ENCODE measurements around the gene TP53BP1.

TP53BP1 gene

DNA sequence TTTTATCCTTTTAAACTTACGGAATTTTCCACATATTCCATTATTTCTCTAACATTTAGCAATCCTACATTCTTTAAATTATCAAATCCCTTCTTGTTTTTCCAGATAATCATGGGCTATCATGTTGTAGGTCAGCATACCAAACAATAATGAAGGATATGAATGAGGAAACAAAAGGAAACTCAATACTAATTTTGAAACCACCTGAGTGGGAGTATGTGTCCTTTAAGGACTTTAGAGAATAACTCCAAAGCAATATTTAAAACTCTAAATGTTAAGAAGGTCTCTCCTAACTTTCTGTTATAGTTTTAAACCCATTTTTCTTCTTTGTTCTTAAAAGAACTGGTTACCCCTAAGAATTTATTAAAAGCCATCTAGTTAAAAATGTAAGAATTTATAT is 43.0 kb downstream of the TP53BP1 start:
- TF ChIP-seq PATZ1 (CRISPR knock-in tag; IDR thresholded peaks at IDR 0.05; ENCODE audit: borderline replicate concordance) (no peak), SNAI2 (CRISPR knock-in tag; IDR thresholded peaks at IDR 0.05) (no peak), ESRRG (CRISPR knock-in tag; IDR thresholded peaks at IDR 0.05) (no peak), CSDC2 (CRISPR knock-in tag; IDR thresholded peaks at IDR 0.05) (no peak), RARB (CRISPR knock-in tag; IDR thresholded peaks at IDR 0.05) (no peak), PPARA (CRISPR knock-in tag; IDR thresholded peaks at IDR 0.05; ENCODE audit: borderline replicate concordance) (no peak), GLIS3 (CRISPR knock-in tag; IDR thresholded peaks at IDR 0.05) (no peak), BACH2 (CRISPR knock-in tag; IDR thresholded peaks at IDR 0.05; ENCODE audit: borderline replicate concordance) (no peak), ZC3H10 (CRISPR knock-in tag; IDR thresholded peaks at IDR 0.05) (no peak), ZFP30 (CRISPR knock-in tag; IDR thresholded peaks at IDR 0.05) (no peak), ZFP3 (CRISPR knock-in tag; IDR thresholded peaks at IDR 0.05) (no peak), ZNF8 (CRISPR knock-in tag; IDR thresholded peaks at IDR 0.05) (no peak), ZNF70 (CRISPR knock-in tag; IDR thresholded peaks at IDR 0.05) (no peak), CSRNP3 (CRISPR knock-in tag; IDR thresholded peaks at IDR 0.05) (no peak), TCF4 (CRISPR knock-in tag; IDR thresholded peaks at IDR 0.05; ENCODE audit: borderline replicate concordance) (no peak), ISL1 (CRISPR knock-in tag; IDR thresholded peaks at IDR 0.05) (no peak), OSR1 (CRISPR knock-in tag; IDR thresholded peaks at IDR 0.05) (no peak), ZNF565 (CRISPR knock-in tag; conservative IDR thresholded peaks at IDR 0.05; ENCODE audit: low read depth) (no peak)
- TF ChIP-seq, protein P1, sequence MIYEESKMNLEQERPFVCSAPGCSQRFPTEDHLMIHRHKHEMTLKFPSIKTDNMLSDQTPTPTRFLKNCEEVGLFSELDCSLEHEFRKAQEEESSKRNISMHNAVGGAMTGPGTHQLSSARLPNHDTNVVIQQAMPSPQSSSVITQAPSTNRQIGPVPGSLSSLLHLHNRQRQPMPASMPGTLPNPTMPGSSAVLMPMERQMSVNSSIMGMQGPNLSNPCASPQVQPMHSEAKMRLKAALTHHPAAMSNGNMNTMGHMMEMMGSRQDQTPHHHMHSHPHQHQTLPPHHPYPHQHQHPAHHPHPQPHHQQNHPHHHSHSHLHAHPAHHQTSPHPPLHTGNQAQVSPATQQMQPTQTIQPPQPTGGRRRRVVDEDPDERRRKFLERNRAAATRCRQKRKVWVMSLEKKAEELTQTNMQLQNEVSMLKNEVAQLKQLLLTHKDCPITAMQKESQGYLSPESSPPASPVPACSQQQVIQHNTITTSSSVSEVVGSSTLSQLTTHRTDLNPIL (CRISPR knock-in tag; IDR thresholded peaks at IDR 0.05; ENCODE audit: low read depth): no peak
- TF ChIP-seq, protein P2, sequence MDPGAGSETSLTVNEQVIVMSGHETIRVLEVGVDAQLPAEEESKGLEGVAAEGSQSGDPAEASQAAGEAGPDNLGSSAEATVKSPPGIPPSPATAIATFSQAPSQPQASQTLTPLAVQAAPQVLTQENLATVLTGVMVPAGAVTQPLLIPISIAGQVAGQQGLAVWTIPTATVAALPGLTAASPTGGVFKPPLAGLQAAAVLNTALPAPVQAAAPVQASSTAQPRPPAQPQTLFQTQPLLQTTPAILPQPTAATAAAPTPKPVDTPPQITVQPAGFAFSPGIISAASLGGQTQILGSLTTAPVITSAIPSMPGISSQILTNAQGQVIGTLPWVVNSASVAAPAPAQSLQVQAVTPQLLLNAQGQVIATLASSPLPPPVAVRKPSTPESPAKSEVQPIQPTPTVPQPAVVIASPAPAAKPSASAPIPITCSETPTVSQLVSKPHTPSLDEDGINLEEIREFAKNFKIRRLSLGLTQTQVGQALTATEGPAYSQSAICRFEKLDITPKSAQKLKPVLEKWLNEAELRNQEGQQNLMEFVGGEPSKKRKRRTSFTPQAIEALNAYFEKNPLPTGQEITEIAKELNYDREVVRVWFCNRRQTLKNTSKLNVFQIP (CRISPR knock-in tag; IDR thresholded peaks at IDR 0.05; ENCODE audit: borderline replicate concordance, low read depth): no peak
- ATAC-seq: no peak

GRCh38 chr15:43446344-43446743 is 46.6 kb downstream of the TP53BP1 start:
- no peak for ATAC-seq
- no peak for TF ChIP-seq RARB (CRISPR knock-in tag; IDR thresholded peaks at IDR 0.05)
- no peak for TF ChIP-seq ESRRG (CRISPR knock-in tag; IDR thresholded peaks at IDR 0.05)
- TF ChIP-seq, protein P1 (CRISPR knock-in tag; IDR thresholded peaks at IDR 0.05; ENCODE audit: low read depth): no peak
- TF ChIP-seq CSDC2 (CRISPR knock-in tag; IDR thresholded peaks at IDR 0.05): no peak
- TF ChIP-seq OSR1 (CRISPR knock-in tag; IDR thresholded peaks at IDR 0.05): no peak
- TF ChIP-seq, protein P2 (CRISPR knock-in tag; IDR thresholded peaks at IDR 0.05; ENCODE audit: borderline replicate concordance, low read depth): no peak
- TF ChIP-seq BACH2 (CRISPR knock-in tag; IDR thresholded peaks at IDR 0.05; ENCODE audit: borderline replicate concordance): no peak
- TF ChIP-seq ISL1 (CRISPR knock-in tag; IDR thresholded peaks at IDR 0.05): no peak
- no peak for TF ChIP-seq TCF4 (CRISPR knock-in tag; IDR thresholded peaks at IDR 0.05; ENCODE audit: borderline replicate concordance)
- no peak for TF ChIP-seq ZNF70 (CRISPR knock-in tag; IDR thresholded peaks at IDR 0.05)

DNA sequence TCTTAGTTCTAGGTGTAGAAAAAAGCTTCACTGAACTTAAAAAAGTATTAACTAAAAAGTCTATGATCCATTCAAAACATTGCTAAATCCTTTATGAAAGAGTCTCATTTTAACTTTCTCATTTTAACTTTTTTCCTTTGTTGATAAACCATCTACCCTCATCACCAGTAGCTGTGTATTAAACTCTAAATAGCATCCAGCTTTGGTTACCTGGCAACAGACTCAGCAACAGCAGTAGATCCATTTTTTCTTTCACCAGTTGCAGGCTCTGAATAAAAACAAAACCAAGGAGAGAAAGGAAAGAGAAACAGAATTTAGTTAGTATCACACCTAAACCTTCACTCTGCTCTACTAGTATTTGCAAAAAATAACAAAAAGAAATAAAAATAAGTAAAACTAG is 51.6 kb downstream of the TP53BP1 start:
- peak; percentile 51 for ATAC-seq
- TF ChIP-seq TOX (CRISPR knock-in tag; IDR thresholded peaks at IDR 0.05; ENCODE audit: borderline replicate concordance) (no peak), CSDC2 (CRISPR knock-in tag; IDR thresholded peaks at IDR 0.05) (no peak), ISL1 (CRISPR knock-in tag; IDR thresholded peaks at IDR 0.05) (no peak), ARNTL (CRISPR knock-in tag; IDR thresholded peaks at IDR 0.05; ENCODE audit: borderline replicate concordance, low read depth) (no peak), ZFP3 (CRISPR knock-in tag; IDR thresholded peaks at IDR 0.05) (no peak), ZC3H10 (CRISPR knock-in tag; IDR thresholded peaks at IDR 0.05) (no peak), RARB (CRISPR knock-in tag; IDR thresholded peaks at IDR 0.05) (no peak), ZNF565 (CRISPR knock-in tag; conservative IDR thresholded peaks at IDR 0.05; ENCODE audit: low read depth) (no peak), GLIS3 (CRISPR knock-in tag; IDR thresholded peaks at IDR 0.05) (no peak)
- TF ChIP-seq, protein P3, sequence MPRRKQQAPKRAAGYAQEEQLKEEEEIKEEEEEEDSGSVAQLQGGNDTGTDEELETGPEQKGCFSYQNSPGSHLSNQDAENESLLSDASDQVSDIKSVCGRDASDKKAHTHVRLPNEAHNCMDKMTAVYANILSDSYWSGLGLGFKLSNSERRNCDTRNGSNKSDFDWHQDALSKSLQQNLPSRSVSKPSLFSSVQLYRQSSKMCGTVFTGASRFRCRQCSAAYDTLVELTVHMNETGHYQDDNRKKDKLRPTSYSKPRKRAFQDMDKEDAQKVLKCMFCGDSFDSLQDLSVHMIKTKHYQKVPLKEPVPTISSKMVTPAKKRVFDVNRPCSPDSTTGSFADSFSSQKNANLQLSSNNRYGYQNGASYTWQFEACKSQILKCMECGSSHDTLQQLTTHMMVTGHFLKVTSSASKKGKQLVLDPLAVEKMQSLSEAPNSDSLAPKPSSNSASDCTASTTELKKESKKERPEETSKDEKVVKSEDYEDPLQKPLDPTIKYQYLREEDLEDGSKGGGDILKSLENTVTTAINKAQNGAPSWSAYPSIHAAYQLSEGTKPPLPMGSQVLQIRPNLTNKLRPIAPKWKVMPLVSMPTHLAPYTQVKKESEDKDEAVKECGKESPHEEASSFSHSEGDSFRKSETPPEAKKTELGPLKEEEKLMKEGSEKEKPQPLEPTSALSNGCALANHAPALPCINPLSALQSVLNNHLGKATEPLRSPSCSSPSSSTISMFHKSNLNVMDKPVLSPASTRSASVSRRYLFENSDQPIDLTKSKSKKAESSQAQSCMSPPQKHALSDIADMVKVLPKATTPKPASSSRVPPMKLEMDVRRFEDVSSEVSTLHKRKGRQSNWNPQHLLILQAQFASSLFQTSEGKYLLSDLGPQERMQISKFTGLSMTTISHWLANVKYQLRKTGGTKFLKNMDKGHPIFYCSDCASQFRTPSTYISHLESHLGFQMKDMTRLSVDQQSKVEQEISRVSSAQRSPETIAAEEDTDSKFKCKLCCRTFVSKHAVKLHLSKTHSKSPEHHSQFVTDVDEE (CRISPR knock-in tag; IDR thresholded peaks at IDR 0.05): no peak
